Activated T-cell treated with anti-CD3 and anti-CD28 coated beads, Interleukin-2, amount 50 U/mL, for 1 hour (primary cell): ENCODE results near the gene SYNDIG1.

ENCODE experiments used
- DNase-seq: peaks from one replicate; pipeline ENCODE4 v3.0.0-alpha.2; 2020

Gene SYNDIG1

DNA sequence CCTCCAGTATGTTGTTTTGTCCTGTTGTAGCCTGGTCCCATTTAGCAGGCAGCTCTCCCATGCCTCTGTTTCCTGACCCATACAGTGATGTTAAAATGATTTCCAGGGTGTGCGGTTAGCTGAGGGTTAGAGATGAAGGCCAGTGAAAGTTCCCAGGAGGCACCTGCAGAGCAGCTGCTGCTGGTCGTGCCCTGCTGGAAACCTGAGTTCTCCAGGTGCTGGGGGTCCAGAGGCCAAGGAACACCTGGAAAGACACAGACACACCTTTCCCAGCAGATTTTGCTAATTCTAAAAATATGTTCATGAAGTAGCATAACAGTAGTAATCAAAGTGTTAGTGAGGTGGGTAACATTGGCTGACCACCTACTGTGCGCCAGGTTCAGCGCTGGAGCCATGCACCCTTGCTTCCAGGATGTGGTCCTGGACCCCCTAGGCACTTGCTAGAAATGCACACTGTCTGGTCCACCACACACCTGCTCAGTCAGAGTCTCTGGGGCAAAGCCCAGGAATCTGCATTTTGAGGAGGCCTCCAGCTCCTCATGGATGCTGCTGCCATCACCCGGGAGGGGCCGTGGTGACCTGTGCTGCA is 118.7 kb downstream of the SYNDIG1 start:
- DNase-seq = no peak

DNA sequence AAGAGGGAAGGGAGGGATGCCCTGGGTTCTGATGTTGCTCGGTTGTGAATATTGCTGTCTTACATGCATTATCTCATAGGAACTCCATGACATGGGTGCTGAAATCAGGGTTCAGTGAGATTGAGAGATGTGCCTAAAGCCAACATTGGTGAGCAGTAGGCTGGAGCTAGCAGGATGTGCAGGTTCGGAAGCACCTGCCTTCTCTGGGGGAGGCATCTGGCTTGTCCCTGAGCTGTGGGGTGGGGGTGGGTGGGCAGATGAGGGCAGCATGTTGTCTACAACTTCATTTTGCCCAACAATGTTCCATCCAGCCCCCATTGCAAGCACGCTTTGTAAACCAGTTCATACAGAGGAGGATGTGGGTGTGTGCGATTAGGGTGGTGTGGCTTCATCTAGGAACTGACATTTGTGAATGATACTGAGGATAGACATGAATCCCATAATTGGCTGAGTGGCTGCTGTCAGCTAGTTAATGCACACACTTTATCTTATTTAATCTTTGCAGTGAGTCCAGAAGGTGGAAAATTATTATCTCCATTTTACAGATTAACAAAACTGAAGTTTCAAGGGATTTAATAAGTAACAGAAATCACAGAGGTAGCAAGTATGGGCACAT is 119.4 kb downstream of the SYNDIG1 start:
- DNase-seq = no peak

DNA sequence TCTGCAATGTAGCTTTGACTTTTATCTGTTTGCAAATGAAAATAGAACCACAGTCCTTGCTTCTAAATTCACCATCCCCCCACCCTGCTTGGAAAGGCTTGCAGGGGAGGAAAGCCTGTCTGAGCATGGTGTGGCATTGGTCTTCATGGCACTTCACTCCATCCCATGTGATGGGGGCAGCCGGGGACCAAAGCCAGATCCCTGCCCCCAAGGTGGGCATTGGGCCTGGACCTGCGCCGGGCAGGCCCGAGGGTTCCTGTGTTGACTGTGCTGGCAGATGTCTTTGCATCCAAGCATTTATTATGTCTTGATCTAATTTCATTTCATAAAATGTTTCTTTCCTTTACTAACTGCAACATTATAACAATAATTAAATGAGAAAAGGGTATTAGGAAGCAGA is 120.0 kb downstream of the SYNDIG1 start:
- DNase-seq = no peak

DNA sequence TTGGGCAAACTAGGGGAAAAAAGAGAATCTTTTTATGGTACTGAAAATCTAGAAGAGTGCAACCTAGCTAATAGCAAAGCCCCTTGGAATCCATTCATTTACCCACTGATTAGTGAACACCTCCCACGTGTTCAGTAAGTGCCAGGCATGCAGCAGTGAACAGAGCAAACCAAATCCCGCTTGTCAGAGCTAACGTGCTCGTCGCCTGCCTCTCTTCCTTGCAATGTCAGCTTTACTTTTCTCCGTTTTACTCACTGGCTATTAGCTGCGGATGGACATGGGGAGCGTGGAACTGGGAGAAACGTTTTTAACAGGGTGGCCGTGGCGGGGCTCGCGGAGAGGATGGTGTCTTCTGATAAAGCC is 120.4 kb downstream of the SYNDIG1 start:
- no peak for DNase-seq

DNA sequence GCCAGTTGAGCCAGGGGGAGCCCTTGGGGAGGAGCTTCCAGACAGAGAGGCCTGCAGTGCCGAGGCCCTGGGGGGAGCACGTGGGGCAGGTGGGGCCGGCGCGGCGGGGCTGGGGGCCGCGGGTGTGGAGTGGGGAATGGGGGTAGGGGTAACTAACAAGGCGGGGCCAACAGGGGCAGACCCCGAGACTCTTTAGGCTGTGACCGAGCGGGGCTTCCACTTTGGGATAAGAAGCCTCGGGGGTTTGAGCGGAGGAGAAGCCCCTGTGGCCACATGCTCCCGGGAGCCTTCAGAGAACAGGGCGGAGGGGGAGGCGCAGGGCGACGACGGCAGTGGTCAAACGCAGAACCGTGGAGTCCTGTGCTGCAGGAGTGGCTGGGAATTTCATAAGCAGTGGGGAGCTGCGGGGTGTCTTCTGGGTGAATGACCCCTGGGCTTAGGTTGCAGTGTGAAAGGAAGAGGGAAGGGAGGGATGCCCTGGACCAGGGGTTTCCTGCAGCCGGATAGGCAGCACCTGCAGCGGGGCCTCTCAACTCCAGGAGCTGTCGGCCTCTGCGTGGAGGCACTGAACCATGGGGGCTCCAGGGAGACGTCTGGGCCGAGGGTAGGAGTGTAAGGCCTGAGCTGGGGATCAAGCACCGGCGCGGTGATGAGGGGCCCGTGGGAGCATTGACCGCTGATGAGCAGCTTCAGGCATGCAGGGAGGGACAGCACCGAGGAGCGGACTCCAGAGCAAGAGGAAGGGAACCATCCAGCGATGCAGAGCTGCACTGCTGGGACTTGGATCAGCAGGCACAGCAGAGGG is 121.0 kb downstream of the SYNDIG1 start:
- DNase-seq = no peak

DNA sequence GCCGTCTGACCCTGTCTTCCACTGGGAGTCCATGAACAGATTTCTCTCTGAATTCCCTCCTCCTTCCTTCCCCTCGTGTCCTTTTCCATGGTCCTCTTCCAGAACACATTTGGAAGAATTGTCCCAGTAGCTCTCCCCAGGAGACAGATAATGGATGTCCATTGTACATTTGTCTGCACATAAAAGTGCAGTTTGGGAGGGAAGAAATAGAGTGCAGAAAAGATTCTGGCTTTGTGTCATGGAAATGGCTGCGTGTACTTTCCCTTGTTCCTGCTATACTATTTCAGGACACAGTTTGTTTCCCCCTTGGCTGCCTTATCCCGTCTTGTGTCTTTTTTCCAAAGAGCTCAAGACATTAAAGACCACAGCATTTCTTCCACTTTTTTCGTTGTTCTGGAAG is 127.6 kb downstream of the SYNDIG1 start:
- DNase-seq = no peak

DNA sequence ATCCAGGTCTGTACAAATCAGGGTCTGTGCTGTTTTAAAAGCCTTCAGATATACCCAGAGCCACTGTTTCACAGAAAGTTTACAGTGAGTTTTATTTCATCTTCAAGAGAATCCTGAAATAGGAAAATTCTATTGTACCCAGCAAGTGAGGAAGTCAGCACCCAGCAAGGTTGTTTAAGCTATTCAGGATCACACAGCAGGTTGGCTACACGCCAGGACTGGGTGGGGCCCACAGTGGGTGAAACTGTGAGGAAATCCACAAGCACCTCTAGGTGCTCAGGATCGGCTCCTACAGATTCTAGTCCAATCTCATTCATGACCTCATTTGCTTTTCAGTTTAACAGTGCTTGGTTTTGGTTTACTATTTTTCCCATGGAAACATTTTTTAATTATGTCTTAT is 128.9 kb downstream of the SYNDIG1 start:
- no peak for DNase-seq

DNA sequence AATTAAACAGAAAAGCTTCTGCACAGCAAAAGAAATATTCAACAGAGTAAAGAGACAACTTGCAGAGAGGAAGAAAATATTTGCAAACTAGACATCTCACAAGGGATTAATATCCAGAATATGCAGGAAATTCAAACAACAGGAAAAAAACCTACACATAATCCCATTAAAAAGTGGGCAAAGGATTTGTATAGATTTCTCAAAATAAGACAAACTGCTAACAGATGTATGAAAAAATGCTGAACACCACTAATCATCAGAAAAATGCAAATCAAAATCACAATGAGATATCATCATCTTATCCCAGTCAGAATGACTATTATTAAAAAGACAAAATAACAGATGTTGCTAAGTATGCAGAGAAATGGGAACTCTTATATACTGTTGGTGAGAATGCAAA is 129.6 kb downstream of the SYNDIG1 start:
- no peak for DNase-seq

DNA sequence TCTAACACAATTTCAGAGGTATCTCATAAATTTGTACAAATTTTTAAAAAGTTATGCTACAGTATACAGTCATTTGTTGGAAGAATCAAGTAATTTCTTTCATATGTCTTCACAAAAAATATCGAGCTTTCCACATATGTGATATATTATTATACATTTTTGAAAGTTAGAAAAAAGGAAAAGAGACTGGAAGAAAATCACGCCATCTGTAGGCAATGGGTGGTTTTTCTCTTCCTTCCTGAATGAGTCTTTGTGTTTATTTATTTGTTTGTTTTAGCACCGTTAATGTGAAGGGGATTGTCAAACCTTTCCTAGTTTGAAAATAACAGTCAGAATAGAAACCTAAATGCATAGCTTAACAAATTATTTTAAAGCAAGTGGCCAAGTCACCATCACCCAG is 130.6 kb downstream of the SYNDIG1 start:
- no peak for DNase-seq

DNA sequence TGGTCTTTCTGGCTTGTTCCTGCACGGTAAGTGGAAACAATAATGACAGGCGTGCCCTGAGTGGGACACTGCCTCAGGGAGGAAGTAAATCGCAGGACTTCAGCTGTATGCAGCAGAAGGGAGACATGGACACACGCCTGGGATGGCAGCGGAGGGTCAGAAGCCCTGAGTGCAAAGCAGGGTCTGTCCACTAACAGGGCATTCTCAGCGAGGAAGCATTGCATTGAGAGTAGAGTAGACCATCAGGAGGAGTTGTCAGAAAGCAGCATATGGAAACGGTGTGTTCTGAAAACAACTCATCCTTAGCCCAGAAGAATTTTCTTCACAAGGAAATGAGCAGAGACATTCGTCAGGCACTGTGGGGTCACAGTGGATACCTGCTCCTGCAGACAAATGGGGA is 134.0 kb downstream of the SYNDIG1 start:
- no peak for DNase-seq

DNA sequence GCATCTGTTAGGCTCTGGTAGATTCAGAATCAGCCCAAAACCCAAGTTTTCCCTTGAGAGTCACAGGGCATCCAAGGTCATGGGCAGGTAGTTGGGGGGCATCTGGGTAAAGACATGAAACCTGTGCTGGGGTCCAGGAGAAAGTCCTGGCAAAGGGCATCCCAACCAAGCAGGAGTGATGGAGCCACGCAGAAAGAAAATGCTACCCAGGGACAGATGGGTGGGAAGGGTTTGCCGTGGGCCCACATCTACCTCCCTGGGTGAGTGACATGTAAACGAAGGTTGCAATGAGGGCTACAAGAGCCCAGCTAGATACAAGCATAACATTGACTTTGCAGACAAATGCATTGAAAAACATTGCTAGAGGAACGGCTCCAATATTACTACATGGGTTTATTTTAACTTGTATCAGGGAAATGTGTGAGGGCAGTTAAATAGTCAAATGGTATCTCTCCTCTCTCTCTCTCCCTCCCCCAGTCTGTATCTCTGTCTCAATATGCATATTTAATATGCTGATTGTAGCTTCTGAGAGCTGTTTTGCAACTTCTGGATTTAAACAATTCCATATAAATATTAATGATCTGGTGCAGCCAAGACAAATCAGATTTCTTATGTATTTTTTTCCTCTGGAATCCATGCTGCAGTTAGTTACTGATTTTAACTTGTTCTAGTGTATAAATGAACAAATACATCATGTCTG is 135.7 kb downstream of the SYNDIG1 start:
- DNase-seq = no peak

DNA sequence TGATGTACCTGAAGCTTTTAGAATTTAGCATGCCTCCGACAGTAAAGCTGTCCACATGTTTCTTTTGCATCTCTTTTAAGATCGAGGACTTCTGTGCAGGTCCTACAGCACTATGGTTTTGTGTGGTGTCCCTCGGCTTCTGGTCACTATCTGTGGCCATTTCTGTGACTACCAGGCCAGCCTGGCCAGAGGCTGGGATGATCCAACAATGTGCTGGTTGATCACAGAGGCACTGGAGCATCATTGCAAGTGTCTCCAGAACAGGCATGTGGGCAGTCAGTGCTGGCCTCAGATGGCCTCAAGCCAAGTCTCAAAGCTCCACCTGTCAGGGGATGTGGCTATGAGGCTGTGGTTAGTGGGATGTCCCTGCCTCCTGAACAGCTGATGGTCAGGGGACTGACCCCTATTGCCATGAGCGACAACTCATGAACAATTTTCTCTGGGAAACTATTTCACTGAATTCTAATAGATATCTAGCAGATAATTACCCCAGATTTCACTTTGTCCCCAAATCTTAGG is 136.6 kb downstream of the SYNDIG1 start:
- DNase-seq = no peak

DNA sequence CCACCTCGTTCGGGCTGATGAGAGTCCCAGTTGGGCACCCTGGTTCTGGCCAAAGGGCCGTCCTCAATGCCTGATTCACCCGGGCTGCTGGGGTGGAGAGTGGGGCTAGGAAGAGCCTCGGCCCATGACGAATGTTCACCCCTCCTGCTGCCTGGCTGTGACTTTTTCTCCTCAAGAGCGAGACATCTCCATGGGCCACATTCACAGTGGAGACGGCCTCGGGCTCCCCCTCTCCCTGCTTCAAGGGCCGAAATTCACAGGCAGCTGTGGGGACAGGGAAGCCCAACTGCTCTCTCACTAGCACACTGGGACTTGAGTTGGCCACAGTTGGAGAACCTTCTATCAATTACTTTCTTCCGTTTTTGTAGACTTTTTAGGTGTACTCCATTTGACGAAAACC is 138.0 kb downstream of the SYNDIG1 start:
- no peak for DNase-seq

DNA sequence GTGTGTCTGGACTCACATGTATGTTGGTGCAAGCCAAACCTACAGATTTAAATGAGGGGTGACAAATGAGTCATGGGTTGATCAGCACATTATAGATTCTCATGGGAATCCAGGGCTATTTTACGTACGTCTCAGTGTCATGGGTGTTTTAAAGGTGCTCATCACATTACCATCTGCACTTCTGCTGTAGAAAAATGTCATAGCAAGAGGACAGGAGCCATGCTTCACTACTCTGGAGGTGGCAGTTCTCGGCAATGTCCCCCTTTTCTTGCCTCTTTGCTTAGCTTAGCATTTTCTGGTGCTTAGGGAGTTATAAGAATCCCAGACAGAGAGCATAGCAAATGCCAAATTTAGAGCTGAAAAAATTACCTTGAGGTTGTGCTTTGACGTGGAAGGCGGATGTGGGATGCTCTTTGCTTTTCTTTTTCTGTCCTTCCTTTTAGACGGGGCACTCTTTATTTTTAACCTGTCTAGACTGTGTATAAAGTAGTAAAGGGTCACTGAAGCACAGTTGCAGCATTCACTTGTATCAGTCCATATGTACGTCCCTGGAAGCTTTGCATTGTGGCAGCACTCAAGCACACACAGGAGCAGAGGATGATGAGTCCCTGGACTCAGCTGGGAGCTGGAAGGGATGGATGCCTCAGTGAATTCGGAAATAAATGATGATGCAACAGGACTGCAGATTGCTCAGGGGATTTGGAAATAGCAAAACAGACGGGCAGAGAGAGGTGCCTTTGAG is 139.7 kb downstream of the SYNDIG1 start:
- DNase-seq = no peak

DNA sequence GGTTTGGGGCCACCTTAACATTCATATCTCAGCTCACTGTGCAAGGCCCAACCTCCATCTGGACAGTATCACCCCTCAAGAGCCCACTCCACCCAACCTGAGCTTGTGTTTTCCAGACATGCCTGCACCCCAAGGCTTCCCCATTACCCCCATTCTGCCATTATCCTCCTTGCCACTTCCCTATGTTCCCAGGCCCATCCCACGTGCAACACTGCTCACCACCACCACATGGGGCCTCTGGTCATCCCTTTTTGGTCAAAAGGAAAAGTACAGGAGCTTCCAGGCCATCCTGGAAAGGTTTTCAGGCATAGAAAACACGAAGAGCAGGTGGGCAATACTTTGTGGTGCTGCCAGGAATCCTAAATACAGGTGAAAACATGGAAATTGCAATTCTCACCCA is 140.3 kb downstream of the SYNDIG1 start:
- no peak for DNase-seq

DNA sequence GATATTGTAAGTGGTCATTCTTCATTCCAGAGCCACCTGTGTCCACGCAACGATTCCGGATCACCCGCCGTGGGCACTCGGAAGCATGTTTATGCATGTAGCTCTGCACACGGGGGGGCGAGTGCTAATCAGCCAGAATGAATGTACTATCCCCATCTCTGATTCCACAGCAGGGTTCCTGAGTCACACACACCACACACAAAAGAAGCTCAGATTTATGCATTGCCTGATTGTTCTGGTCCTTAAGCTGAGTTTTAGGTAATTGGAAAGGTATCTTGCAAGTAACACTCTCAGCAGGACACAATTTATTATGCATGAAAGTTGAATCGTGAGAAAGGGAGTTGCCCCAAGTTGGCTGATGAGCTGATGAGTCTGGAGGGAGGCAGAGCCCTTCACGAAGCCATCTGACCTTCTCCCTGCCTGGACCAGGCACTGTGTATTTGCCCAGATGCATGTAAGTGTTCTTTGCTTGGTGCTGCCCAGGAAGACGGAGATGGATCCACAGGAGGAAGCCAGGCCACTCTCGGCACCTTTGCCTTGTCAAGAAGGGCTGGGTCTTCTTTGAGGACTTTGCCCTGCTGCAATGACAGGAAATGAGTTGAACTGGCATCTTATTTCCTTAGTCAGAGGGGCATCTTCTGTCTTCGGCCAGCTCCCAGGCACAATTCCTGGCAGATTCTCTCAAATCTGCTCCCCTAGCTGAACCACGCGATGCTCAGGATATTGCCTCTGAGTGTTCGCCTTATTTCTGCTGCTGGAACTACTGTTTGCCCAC is 141.1 kb downstream of the SYNDIG1 start:
- no peak for DNase-seq

DNA sequence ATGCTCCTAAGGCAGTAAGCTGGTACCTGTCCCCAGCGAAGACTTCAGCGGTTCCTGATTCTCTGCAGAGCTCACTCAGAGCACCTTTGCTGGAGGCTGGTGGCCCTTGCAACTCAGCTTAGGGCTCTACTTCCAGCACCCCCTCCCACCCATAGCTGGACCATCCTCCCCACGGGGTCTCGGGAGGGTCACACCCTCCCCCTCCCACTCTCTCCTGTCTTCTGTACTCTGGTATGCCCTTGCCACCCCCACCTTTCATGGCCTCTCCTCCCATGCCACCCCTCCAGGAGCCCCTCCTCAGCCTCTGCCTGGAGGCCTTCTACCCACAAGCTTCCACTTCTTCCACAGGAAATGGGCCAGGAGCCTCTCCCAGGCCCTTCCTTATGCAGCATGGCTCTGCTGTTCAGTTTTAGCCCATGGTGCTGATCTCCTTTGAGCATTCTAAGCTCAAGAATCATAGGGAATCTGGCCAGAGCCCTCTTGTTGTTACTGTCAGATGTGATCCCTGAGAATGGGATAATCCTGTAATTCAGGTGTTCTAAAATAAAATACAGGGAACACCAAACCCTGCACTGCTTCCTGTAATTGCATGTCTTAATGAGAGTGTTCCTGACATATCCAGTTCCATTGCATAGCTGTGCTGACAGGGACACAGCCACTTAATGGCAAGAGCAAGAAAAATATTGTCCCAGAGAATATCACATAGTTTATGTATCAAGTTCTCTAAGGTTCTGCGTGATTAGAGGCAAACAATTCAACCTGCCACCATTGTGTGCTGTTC is 142.1 kb downstream of the SYNDIG1 start:
- no peak for DNase-seq

DNA sequence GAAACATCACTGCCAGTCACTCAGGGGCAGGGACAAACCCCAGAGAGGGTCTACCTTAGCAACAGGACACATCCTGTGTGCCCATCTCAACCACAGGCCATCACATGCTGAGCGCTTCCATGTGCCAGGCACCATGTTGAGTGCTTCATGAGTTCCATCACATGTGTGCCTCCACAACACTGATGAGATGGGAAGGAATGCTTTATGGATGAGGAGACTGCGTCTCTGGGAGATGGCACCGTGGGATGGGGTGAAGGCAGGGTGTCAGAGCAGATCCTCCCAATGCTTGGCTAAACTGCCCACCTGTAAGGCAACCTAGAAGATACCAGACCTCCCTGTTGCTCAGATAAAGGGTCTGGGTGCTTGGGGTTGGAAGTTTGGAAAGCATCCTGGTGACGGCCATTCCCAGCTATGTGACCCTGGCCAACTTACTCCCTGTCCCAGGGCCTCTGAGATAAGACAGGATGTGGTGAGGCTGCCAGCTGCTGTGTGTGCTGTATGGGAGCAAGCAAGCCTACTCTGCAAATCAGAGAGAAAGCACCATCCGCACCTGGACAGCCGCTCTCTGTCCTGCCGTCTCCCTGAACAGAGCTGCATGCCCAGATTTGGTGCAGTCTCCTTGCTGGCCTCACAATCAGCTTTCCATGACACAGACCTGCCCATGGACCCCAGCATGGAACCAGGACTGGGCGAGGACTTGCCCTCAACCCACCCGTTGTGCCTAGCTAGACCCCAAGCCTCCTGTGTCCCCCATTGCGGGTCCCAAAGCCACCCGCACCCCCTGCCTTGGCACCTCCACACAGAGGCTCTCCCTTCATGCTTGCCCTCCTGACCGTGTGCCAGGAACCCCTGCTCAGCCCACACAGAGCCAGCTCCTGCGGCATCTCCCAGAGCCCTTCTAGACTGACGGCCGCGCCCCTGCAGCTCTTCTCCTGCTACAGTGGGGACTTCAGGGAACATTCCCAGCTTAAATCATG is 143.7 kb downstream of the SYNDIG1 start:
- no peak for DNase-seq

DNA sequence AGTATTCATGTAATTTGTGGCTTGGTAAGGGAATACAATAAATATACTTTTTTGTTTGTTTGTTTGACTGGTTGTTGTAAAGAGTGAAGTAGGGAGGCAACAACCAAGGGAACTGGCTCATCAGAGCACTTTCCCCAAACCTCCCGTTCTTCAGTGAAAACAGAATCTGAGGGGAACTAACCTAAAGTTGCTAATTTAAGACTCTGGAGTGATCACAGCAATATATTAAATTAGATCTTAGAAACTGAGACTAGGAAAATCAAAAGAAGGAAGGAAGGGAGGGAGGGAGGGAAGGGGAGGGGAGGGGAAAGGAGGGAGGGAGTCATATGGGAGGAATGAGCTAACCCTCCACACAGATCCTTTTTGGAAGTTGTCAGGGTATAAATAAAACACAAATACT is 144.9 kb downstream of the SYNDIG1 start:
- DNase-seq = no peak

DNA sequence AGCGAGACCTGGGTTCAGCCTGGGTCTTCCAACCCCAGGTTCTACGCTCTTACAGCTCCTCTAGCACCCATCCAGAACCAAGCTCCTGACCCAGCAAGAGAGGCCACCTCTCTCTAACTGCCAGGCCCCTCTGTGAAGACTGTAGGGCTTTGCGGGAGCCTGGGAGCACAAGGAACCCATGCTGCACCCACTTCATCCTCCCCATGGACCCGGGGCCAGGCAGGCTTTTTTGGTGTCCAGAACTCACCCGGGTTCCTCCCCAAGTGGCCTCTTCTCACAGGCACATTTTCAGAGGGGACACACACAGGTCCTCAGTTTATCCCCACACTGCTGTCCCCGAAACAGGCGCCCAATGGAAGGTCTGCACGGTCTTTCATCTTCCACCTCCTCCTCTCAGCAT is 145.9 kb downstream of the SYNDIG1 start:
- DNase-seq = no peak
